Dendritic cell treated with granulocyte-macrophage colony-stimulating factor and Interleukin-4, amounts not matched to agents 40 ng/mL and 50 ng/mL, for 4 days (primary cell): ENCODE measurements around the gene ACADL.
A peak's percentile ranks its signal among the peaks of the same experiment; 100 is the strongest.

Experiments used
- H3K27ac Mint-ChIP-seq: one replicate; pipeline ENCODE4 v1.8.0; 2022; ENCODE audit warnings: mild to moderate bottlenecking, mixed read lengths
- H3K27me3 Mint-ChIP-seq: one replicate; pipeline ENCODE4 v1.8.0; 2022; ENCODE audit warnings: mild to moderate bottlenecking, mixed read lengths
- H3K36me3 Mint-ChIP-seq: one replicate; pipeline ENCODE4 v1.8.0; 2022; ENCODE audit warnings: low read depth, mixed read lengths
- H3K4me1 Mint-ChIP-seq: one replicate; pipeline ENCODE4 v1.8.0; 2022; ENCODE audit warnings: low read depth, mixed read lengths
- H3K4me3 Mint-ChIP-seq: one replicate; pipeline ENCODE4 v1.8.0; 2022; ENCODE audit warnings: mild to moderate bottlenecking, moderate library complexity, mixed read lengths
- H3K9me3 Mint-ChIP-seq: one replicate; pipeline ENCODE4 v1.8.0; 2022; ENCODE audit warnings: mixed read lengths
- intact Hi-C: fragments of 100-400 bp; cut with micrococcal nuclease; formaldehyde crosslinking; loops from one replicate; pipeline ENCODE4 v1.15.0; 2022

ACADL gene

DNA sequence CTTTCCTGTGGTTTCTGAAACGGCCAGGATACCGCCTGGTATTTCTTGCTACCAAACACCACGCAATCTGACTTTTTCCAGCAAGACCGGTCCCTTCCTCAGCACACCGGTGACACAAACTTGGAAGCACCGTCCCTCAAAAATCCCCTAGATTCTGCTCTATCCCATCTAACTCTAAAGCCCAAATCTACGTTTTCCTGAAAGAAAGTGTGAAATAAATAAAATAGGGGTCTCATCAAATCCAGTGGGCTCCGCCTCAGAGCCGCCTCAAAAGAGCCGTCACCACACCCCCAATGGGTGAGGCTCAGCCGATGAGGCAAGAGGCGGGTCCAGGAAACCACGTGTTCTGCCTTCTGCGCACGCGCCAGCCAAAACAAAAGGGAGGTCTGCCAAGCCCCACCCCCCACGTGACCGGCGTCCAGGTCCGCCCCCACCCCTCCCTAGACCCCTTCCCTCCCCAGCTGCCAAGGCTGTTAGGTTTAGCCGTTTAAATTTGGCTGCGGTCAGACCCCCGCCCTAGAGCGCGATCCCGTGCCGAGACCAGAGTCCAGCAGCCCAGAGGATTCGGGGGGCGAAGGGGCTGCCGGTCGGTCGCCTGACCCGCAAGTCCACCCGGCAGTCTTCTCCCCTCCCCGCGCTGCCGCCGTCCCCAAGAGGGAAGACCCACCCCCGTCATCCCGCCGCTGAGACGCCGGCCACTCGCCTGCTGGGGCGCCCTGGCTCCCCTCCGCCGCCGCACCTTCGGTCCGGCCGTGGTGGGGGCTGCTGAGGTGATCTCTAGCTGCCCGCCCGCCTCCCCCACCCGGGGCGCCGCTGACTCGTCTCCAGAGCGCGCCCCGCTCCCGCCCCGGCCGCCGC is 54.6 kb downstream of the ACADL start:
- intact Hi-C loops, result loop anchor here (1.0 kb wide), 1 partner anchor 168 kb away; the partner anchor contains the start of gene RPE
- H3K27ac Mint-ChIP-seq, result peak overlapping the region; percentile 99
- no peaks in the 10 kb centered on the region for H3K9me3 Mint-ChIP-seq
- H3K27me3 Mint-ChIP-seq, result peaks cover 7% of the 10 kb centered on the region
- H3K4me3 Mint-ChIP-seq, result peak overlapping the region; percentile 97
- H3K4me1 Mint-ChIP-seq, result peaks cover 19% of the 10 kb centered on the region
- peaks cover 11% of the 10 kb centered on the region for H3K36me3 Mint-ChIP-seq

DNA sequence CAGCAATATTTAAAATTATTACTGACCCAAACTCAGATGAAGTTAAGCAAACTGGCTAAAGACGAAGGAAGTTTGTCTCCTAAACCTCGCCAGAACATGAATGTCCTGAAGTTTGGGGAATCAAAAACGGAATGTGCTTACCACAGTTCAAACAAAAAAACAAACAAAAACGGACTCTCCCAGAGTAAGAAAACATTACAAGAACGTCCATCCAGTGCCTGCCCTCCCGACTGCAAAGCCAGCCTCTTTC is 55.1 kb downstream of the ACADL start:
- Mint-ChIP-seq H3K36me3 (peaks cover 11% of the 10 kb centered on the region), H3K4me3 (peak overlapping the region; percentile 97), H3K27ac (peak overlapping the region; percentile 99), H3K9me3 (no peaks in the 10 kb centered on the region), H3K4me1 (peaks cover 19% of the 10 kb centered on the region), H3K27me3 (peaks cover 7% of the 10 kb centered on the region)
- intact Hi-C loops, result loop anchor here (1.0 kb wide), 1 partner anchor 168 kb away; the partner anchor contains the start of gene RPE

DNA sequence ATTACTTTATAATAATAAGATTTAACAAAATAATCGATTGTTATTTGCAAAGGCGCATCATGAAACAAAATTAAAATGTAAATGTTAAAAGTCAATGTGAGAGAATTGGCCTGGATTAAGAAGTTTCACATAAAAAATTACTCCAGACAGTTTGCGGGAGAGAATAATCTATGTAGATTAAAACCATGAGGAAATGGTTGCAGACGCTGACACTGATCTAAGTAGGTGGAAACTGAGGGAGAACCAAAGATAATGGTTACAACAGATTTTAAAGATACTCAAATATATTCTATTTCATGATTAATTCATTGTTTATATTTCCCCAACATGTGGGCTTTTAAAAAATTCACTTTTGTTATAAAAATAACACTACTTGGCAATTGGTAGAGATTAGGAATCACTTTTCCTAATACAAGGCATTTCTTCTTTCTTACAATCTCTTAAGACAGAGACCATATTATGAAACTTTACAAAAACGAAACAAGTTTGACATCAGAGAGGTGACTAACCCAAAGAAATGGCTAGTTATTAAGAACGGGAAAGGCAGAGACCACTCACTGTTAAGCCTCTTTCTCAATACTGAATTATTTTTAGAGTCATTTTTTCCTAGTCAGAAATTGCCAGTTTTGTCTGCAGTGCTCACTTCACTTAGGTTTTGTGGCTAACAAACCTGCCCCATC is 55.6 kb downstream of the ACADL start:
- intact Hi-C loops, result loop anchor here (1.0 kb wide), 1 partner anchor 167 kb away; the partner anchor contains the start of gene RPE
- peaks cover 11% of the 10 kb centered on the region for H3K36me3 Mint-ChIP-seq
- H3K4me3 Mint-ChIP-seq, result peak overlapping the region; percentile 97
- peaks cover 7% of the 10 kb centered on the region for H3K27me3 Mint-ChIP-seq
- peak overlapping the region; percentile 99 for H3K27ac Mint-ChIP-seq
- H3K4me1 Mint-ChIP-seq, result peaks cover 19% of the 10 kb centered on the region
- no peaks in the 10 kb centered on the region for H3K9me3 Mint-ChIP-seq

DNA sequence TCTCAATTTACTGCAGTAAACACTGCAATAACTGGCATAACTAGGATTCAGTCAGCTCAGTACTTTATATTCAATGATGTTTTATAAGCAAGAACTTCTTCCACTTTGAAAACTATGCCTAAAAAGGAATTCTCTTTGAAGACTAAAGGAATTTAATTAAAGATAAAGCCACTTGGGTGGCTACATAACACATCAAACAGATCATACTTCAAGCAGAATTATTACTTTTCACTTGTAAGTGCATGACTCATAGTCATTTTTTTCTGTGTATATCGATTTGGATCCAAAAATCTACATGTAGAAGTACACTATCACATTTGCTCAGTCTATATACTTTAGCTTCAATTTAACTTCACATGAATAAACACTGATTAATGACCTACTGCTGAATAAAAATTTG is 58.0 kb downstream of the ACADL start:
- Mint-ChIP-seq H3K27ac (no peak overlapping the region), H3K36me3 (peaks cover 16% of the 10 kb centered on the region), H3K9me3 (no peaks in the 10 kb centered on the region), H3K27me3 (peaks cover 4% of the 10 kb centered on the region), H3K4me3 (no peak overlapping the region), H3K4me1 (peaks cover 25% of the 10 kb centered on the region)
- intact Hi-C loops, result no loop called here

DNA sequence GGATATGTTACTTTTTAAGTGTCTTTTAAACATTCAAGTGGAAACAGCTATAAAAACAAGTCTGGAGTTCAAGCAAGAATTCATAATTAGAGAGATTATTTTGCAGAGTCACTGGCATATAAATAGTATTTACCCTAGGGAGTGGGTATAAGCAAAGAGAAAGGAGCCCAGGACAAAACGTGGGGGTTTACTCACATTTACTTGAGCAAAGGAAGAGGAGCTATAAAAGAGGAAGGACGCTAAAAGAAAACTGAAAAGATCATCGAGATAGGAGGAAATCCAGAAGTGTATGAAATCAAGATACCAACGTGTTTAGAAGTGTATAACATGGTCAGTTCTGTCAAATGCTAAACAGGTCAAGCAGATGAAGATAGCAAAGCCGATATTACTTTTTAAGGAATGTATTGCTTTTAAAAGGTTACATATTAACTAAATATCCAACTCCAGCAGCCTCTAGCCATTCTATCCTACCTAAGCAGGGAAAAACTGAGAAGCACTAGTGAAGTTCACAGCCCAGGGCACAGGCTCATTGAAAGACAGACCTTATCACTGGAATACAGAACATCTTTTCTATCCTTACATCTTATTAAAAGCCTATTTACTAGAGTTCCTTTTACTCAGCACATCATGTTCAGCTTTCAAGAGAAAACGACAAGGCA is 62.7 kb downstream of the ACADL start:
- peak overlapping the region; percentile 20 for H3K4me3 Mint-ChIP-seq
- H3K4me1 Mint-ChIP-seq, result peaks cover 16% of the 10 kb centered on the region
- intact Hi-C loops, result no loop called here
- no peaks in the 10 kb centered on the region for H3K27me3 Mint-ChIP-seq
- peaks cover 15% of the 10 kb centered on the region for H3K36me3 Mint-ChIP-seq
- H3K27ac Mint-ChIP-seq, result peak overlapping the region; percentile 14
- no peaks in the 10 kb centered on the region for H3K9me3 Mint-ChIP-seq

DNA sequence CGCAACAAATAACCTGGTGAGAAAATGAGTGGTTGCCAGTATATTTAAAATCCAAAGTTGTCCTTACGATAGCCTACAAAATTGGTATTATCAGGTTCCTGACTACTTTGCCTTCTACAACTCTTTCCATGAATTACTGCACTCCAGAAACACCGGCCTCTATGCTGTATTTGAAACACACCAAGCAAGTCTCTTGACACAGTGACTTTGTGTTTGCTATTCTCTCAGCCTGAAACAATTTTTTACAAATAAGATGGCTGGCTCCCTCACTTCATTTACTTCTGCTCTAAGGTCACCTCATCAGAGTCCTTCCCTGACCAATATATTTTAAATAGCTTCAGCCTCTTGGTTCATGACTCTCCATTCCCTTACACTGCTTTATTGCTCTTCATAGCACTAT is 66.2 kb downstream of the ACADL start:
- Mint-ChIP-seq H3K27ac (no peak overlapping the region), H3K4me3 (no peak overlapping the region), H3K4me1 (peaks cover 16% of the 10 kb centered on the region), H3K27me3 (no peaks in the 10 kb centered on the region), H3K36me3 (peaks cover 30% of the 10 kb centered on the region), H3K9me3 (no peaks in the 10 kb centered on the region)
- intact Hi-C loops, result no loop called here

DNA sequence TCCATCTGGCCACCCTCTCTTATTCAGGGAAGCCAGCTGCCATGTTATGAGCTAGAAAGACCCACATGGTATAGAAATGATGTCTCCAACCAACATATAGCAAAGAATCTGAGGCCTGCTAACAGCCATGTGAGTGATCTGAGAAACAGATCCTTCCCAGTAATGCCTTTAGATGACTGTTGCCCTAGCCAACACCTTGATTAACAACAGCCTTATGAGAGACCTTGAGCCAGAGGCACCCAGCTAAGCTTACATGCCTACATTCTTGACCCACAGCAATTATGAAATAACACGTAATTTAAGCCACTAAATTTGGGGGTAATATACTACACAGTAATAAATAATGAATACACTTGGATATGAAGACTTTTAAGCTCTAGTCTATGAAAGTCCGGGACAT is 67.0 kb downstream of the ACADL start:
- Mint-ChIP-seq H3K4me1 (peaks cover 13% of the 10 kb centered on the region), H3K36me3 (peaks cover 36% of the 10 kb centered on the region), H3K4me3 (no peak overlapping the region), H3K27me3 (no peaks in the 10 kb centered on the region), H3K9me3 (no peaks in the 10 kb centered on the region), H3K27ac (no peak overlapping the region)
- intact Hi-C loops, result no loop called here

DNA sequence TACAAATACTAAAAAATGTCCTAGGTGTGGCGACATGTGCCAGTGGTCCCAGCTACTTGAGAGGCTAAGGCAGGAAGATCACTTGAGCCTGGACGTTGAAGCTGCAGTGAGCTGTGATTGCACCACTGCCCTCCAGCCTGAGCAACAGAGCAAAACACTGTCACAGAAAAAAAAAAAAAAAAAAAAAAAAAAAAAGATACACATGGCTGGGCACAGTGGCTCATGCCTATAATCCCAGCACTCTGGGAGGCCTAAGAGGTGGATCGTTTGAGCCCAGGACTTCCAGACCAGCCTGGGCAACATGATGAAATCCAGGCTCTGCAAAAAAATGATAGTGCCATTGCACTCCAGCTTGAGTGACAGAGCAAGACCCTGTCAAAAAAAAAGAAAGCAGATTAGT is 67.7 kb downstream of the ACADL start:
- H3K36me3 Mint-ChIP-seq, result peaks cover 37% of the 10 kb centered on the region
- H3K9me3 Mint-ChIP-seq, result no peaks in the 10 kb centered on the region
- no peak overlapping the region for H3K27ac Mint-ChIP-seq
- no peaks in the 10 kb centered on the region for H3K27me3 Mint-ChIP-seq
- no peak overlapping the region for H3K4me3 Mint-ChIP-seq
- H3K4me1 Mint-ChIP-seq, result peaks cover 6% of the 10 kb centered on the region
- intact Hi-C loops, result no loop called here

DNA sequence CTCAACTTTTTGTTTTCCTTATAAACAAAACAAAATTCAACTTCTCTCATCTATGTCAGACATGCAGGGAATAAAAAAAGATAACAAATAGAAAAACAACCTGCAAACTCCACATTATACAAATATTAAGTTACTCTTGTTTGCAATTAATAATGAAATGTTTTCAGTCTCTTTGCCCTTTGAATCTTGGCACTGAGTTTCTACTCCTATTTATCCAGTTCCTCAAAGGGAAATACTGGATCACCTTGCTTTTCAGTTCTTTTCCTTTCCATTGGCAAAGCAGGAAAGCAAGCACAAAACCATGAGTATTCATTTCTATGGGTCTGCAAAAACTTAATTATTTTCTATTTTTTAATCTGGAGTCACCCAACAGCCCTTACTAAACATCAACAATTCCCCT is 77.6 kb downstream of the ACADL start:
- intact Hi-C loops, result no loop called here
- H3K27ac Mint-ChIP-seq, result no peak overlapping the region
- no peak overlapping the region for H3K4me3 Mint-ChIP-seq
- peaks cover 48% of the 10 kb centered on the region for H3K36me3 Mint-ChIP-seq
- no peaks in the 10 kb centered on the region for H3K27me3 Mint-ChIP-seq
- H3K4me1 Mint-ChIP-seq, result no peaks in the 10 kb centered on the region
- peaks cover 36% of the 10 kb centered on the region for H3K9me3 Mint-ChIP-seq
